ENCODE results near the gene TRIO. TPM values are rescaled to one million over a fixed set of nuclear protein-coding genes. Genes with fewer than 3 reads are reported as not detected.

Gene TRIO
- total and polyA plus RNA-seq, 2 of the 8 experiments (the other 6 are each of a cell fraction or from before 2014, with no cell fraction given) = 35.1 to 69.1 TPM

DNA sequence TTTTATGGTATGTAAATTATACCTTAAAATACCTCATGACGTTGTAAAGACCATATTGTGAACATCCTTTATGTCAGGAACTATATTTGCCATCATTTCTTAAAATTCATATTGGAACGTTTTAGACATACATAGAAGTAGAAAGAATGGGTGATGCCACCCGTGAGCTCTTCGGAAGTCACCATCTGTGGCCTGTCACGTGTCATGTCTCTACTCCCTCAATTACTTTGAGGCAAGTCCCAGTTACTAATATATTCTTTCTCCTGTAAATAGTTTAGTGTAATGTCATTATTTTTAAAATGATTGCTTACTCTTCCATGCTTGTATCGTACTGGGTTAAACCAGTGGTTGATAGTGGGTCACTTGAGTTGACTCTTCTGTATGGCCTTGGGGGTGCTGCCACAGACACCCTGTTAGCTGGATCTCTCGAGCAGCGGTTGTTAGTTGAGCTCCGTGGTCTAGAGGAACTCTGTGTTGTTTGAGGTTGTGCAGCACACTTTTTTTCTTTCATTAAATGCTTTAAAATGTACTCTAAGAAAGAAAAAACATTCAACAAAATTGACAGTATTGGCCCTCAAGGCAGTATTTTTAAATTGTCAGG lies 66.2 kb downstream of the TRIO start (continued):
- TF ChIP-seq SRF (IDR thresholded peaks at IDR 0.05; ENCODE audit: low read depth, low read length) = no peak
- no peak for TF ChIP-seq RNF2 (IDR thresholded peaks at IDR 0.05; ENCODE audit: borderline replicate concordance, low read depth, low read length, missing control alignments, poor library complexity, severe bottlenecking)
- TF ChIP-seq, protein P1, sequence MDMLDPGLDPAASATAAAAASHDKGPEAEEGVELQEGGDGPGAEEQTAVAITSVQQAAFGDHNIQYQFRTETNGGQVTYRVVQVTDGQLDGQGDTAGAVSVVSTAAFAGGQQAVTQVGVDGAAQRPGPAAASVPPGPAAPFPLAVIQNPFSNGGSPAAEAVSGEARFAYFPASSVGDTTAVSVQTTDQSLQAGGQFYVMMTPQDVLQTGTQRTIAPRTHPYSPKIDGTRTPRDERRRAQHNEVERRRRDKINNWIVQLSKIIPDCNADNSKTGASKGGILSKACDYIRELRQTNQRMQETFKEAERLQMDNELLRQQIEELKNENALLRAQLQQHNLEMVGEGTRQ (IDR thresholded peaks at IDR 0.05; ENCODE audit: low read length) = no peak
- no peak for TF ChIP-seq CTBP2 (IDR thresholded peaks at IDR 0.05; ENCODE audit: borderline replicate concordance, insufficient read depth, insufficient read length, low read length)
- no peak for TF ChIP-seq BCL11A (IDR thresholded peaks at IDR 0.05; ENCODE audit: low read depth in 2 of 2, low read length in 2 of 2)
- no peak for TF ChIP-seq SP1 (IDR thresholded peaks at IDR 0.05; ENCODE audit: low read depth, low read length)
- no peak for TF ChIP-seq GABPA (IDR thresholded peaks at IDR 0.05; ENCODE audit: borderline replicate concordance, insufficient read depth, low read length)
- no peak for TF ChIP-seq SIRT6 (IDR thresholded peaks at IDR 0.05; ENCODE audit: low read length)
